GM23338 (cell line): Measurements from ENCODE around the gene TUFT1. TPM values are rescaled to one million over a fixed set of nuclear protein-coding genes. Genes with fewer than 3 reads are reported as not detected.

ENCODE experiments used
- ATAC-seq: fragments of 200-7000 bp; cut with Tn5 transposase; 3 replicates; pipeline ENCODE4 v1.9.1; 2020
- DNase-seq: peaks from one replicate; pipeline ENCODE4 v3.0.0-alpha.2; 2015; ENCODE audit warnings: low spot score
- H2AFZ ChIP-seq: fragments of 200-600 bp; sonication (generic); 2 replicates; pipeline ENCODE4 v1.8.0; 2016; ENCODE audit warnings: antibody characterized with exemption, mild to moderate bottlenecking, moderate library complexity
- H3F3A ChIP-seq: fragments of 200-600 bp; sonication (generic); replicated peaks from 2 replicates; pipeline ENCODE4 v1.8.0; 2017; ENCODE audit warnings: antibody characterized with exemption, mixed run types, low read depth
- H3K27ac ChIP-seq: fragments of 200-600 bp; sonication (generic); 2 replicates; pipeline ENCODE4 v1.6.1; 2016; ENCODE audit warnings: low read depth
- H3K27me3 ChIP-seq: fragments of 200-600 bp; sonication (generic); 2 replicates; pipeline ENCODE4 v1.8.0; 2016; ENCODE audit warnings: mild to moderate bottlenecking, mixed run types, moderate library complexity; ENCODE audit not compliant: insufficient read depth
- H3K36me3 ChIP-seq: fragments of 200-600 bp; sonication (generic); 2 replicates; pipeline ENCODE4 v1.8.0; 2016; ENCODE audit warnings: mild to moderate bottlenecking; ENCODE audit not compliant: insufficient read depth
- H3K4me1 ChIP-seq: fragments of 200-600 bp; sonication (generic); 2 replicates; pipeline ENCODE4 v1.8.0; 2016; ENCODE audit warnings: mild to moderate bottlenecking, moderate library complexity; ENCODE audit not compliant: insufficient read depth
- H3K4me2 ChIP-seq: fragments of 200-600 bp; sonication (generic); 2 replicates; pipeline ENCODE4 v1.7.1; 2017; ENCODE audit warnings: mixed run types
- H3K4me3 ChIP-seq: fragments of 200-600 bp; sonication (generic); 2 replicates; pipeline ENCODE4 v1.6.1; 2016; ENCODE audit warnings: mixed run types
- H3K79me2 ChIP-seq: fragments of 200-600 bp; sonication (generic); replicated peaks from 2 replicates; pipeline ENCODE4 v1.8.0; 2017; ENCODE audit warnings: mild to moderate bottlenecking; ENCODE audit not compliant: insufficient read depth
- H3K9me2 ChIP-seq: fragments of 200-600 bp; sonication (generic); 2 replicates; pipeline ENCODE4 v1.8.0; 2017; ENCODE audit not compliant: insufficient read depth
- H4K20me1 ChIP-seq: fragments of 200-600 bp; sonication (generic); replicated peaks from 2 replicates; pipeline ENCODE4 v1.8.0; 2017; ENCODE audit warnings: mild to moderate bottlenecking; ENCODE audit not compliant: insufficient read depth
- H3K27ac Mint-ChIP-seq: 2 replicates; pipeline ENCODE4 v1.8.0; 2020; ENCODE audit warnings: inconsistent platforms, mild to moderate bottlenecking, moderate library complexity, mixed read lengths
- H3K27me3 Mint-ChIP-seq: 3 replicates; pipeline ENCODE4 v1.8.0; 2022; ENCODE audit warnings: low read depth, mild to moderate bottlenecking, moderate library complexity, mixed read lengths, inconsistent platforms; ENCODE audit not compliant: insufficient read depth, poor library complexity
- H3K36me3 Mint-ChIP-seq: 3 replicates; pipeline ENCODE4 v1.8.0; 2021; ENCODE audit warnings: low read depth, mild to moderate bottlenecking, inconsistent platforms, moderate library complexity, mixed read lengths
- H3K4me1 Mint-ChIP-seq: 3 replicates; pipeline ENCODE4 v1.8.0; 2020; ENCODE audit warnings: mild to moderate bottlenecking, inconsistent platforms, mixed read lengths
- H3K4me3 Mint-ChIP-seq: 3 replicates; pipeline ENCODE4 v1.8.0; 2021; ENCODE audit warnings: moderate library complexity, mild to moderate bottlenecking, inconsistent platforms, mixed read lengths
- H3K9me3 Mint-ChIP-seq: 3 replicates; pipeline ENCODE4 v1.8.0; 2020; ENCODE audit warnings: moderate library complexity, mild to moderate bottlenecking, inconsistent platforms, mixed read lengths
- CTCF ChIP-seq, 2 experiments: fragments of 200-600 bp in 1 of 2; sonication (generic) in 1 of 2; conservative IDR thresholded peaks; 2 replicates each; pipeline versions ENCODE4 v1.5.1 to v1.6.1; 2016 to 2017; ENCODE audit warnings: antibody characterized with exemption in 2 of 2, low read depth in 2 of 2, mild to moderate bottlenecking in 2 of 2, moderate library complexity in 1 of 2
- EZH2 ChIP-seq: fragments of 200-600 bp; sonication (generic); IDR thresholded peaks from one replicate; pipeline ENCODE4 v1.8.0; 2017; ENCODE audit warnings: antibody characterized with exemption, mild to moderate bottlenecking, low read depth; ENCODE audit not compliant: unreplicated experiment
- EZH2phosphoT487 ChIP-seq: fragments of 200-600 bp; sonication (generic); IDR thresholded peaks from one replicate; pipeline ENCODE4 v1.8.1; 2018; ENCODE audit warnings: antibody characterized with exemption; ENCODE audit not compliant: unreplicated experiment
- JUNB ChIP-seq: IDR thresholded peaks from one replicate; pipeline ENCODE4 v1.6.1; 2016; ENCODE audit warnings: antibody characterized with exemption; ENCODE audit not compliant: unreplicated experiment
- NANOG ChIP-seq: IDR thresholded peaks from 2 replicates; pipeline ENCODE4 v1.6.1; 2016; ENCODE audit warnings: antibody characterized with exemption, borderline replicate concordance
- POLR2AphosphoS5 ChIP-seq: IDR thresholded peaks from 2 replicates; pipeline ENCODE4 v1.6.1; 2016; ENCODE audit warnings: antibody characterized with exemption, low read depth
- STAT1 ChIP-seq: IDR thresholded peaks from one replicate; pipeline ENCODE4 v1.6.1; 2016; ENCODE audit warnings: antibody characterized with exemption; ENCODE audit not compliant: unreplicated experiment
- ZNF114 ChIP-seq: fragments of 250-450 bp; sonication (Bioruptor Pico); IDR thresholded peaks from 2 replicates; pipeline ENCODE4 v1.5.0; 2020; ENCODE audit warnings: mild to moderate bottlenecking, moderate library complexity
- ZNF331 ChIP-seq: fragments of 250-450 bp; sonication (Bioruptor Pico); IDR thresholded peaks from 2 replicates; pipeline ENCODE4 v1.5.0; 2020; ENCODE audit warnings: low read depth, mild to moderate bottlenecking, moderate library complexity
- ZNF462 ChIP-seq: fragments of 250-450 bp; sonication (Bioruptor Pico); IDR thresholded peaks from 2 replicates; pipeline ENCODE4 v1.5.0; 2020; ENCODE audit warnings: mild to moderate bottlenecking, moderate library complexity
- polyA plus RNA-seq: library from polyadenylated mRNA; unstranded; fragments of >200 nt; fragmentation: Nextera tagmentation; extraction: Ambion mirVana; gene quantifications from 2 replicates; pipeline ENCODE4 v1.2.1, GENCODE V29; 2016
- total RNA-seq: library from RNA; depleted of rRNA; stranded (reverse); fragments of >200 nt; shearing (Covaris generic); gene quantifications from 2 replicates; pipeline ENCODE4 v1.2.3, GENCODE V29; 2014
- TF ChIP-seq, protein P1 (sequence below): IDR thresholded peaks from one replicate; pipeline ENCODE4 v1.6.1; 2018; ENCODE audit warnings: antibody characterized with exemption; ENCODE audit not compliant: unreplicated experiment

TUFT1 gene
- total and polyA plus RNA-seq, 2 experiments from 2014 or later, result 6.0 to 11.9 TPM

GRCh38 chr1:151534662-151535278 lies 5.3 kb upstream of the TUFT1 start (continued):
- peak; percentile 93 to 98 for TF ChIP-seq CTCF (conservative IDR thresholded peaks at IDR 0.05; ENCODE audit: low read depth in 2 of 2)

- H3K9me2 ChIP-seq, result no peaks in the 10 kb centered on the region
- DNase-seq, result no peak
- H4K20me1 ChIP-seq, result 0 out of 2 replicates have a peak, but pooled peaks cover 6% of the 10 kb centered on the region
- H3K27ac ChIP-seq, result no peak overlapping the region
- H3K4me1 Mint-ChIP-seq, result peaks cover 8% of the 10 kb centered on the region; the same call in 2 of the 3 replicates
- H3F3A ChIP-seq, result no peaks in the 10 kb centered on the region
- H3K79me2 ChIP-seq, result no peaks in the 10 kb centered on the region
- H3K9me3 Mint-ChIP-seq, result no peaks in the 10 kb centered on the region
- no peak for ATAC-seq
- no peaks in the 10 kb centered on the region for H3K27me3 ChIP-seq
- H3K4me3 Mint-ChIP-seq, result no peak overlapping the region; the same call in 2 of the 3 replicates
- no peaks in the 10 kb centered on the region for H3K4me1 ChIP-seq
- no peak overlapping the region for H2AFZ ChIP-seq
- H3K4me3 ChIP-seq, result no peak overlapping the region
- peaks cover 59% of the 10 kb centered on the region for H3K36me3 Mint-ChIP-seq
- no peak overlapping the region for H3K27ac Mint-ChIP-seq
- TF ChIP-seq EZH2 (no peak), JUNB (no peak), ZNF331 (no peak), ZNF462 (CRISPR knock-in tag) (no peak), STAT1 (no peak), ZNF114 (CRISPR knock-in tag) (no peak), NANOG (no peak), POLR2AphosphoS5 (no peak), EZH2phosphoT487 (no peak)
- TF ChIP-seq, protein P1, sequence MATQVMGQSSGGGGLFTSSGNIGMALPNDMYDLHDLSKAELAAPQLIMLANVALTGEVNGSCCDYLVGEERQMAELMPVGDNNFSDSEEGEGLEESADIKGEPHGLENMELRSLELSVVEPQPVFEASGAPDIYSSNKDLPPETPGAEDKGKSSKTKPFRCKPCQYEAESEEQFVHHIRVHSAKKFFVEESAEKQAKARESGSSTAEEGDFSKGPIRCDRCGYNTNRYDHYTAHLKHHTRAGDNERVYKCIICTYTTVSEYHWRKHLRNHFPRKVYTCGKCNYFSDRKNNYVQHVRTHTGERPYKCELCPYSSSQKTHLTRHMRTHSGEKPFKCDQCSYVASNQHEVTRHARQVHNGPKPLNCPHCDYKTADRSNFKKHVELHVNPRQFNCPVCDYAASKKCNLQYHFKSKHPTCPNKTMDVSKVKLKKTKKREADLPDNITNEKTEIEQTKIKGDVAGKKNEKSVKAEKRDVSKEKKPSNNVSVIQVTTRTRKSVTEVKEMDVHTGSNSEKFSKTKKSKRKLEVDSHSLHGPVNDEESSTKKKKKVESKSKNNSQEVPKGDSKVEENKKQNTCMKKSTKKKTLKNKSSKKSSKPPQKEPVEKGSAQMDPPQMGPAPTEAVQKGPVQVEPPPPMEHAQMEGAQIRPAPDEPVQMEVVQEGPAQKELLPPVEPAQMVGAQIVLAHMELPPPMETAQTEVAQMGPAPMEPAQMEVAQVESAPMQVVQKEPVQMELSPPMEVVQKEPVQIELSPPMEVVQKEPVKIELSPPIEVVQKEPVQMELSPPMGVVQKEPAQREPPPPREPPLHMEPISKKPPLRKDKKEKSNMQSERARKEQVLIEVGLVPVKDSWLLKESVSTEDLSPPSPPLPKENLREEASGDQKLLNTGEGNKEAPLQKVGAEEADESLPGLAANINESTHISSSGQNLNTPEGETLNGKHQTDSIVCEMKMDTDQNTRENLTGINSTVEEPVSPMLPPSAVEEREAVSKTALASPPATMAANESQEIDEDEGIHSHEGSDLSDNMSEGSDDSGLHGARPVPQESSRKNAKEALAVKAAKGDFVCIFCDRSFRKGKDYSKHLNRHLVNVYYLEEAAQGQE, result no peak
- H3K36me3 ChIP-seq, result peaks cover 44% of the 10 kb centered on the region
- H3K27me3 Mint-ChIP-seq, result peaks cover 10% of the 10 kb centered on the region
- H3K4me2 ChIP-seq, result no peak overlapping the region
These were observed 4.5 kb upstream of the TUFT1 start for GRCh38 chr1:151535326-151536271.
